NCI-H2227 (cell line): ENCODE data around the gene C20orf202.
"Not testable (repeated sequence)": the region's sequence is repeated elsewhere in the genome, so short reads cannot be mapped to it uniquely, and the experiment has no call there.

Source experiments
- DNase-seq: peaks from one replicate; lab custom pipeline; 2025; ENCODE audit not compliant: unreplicated experiment; lab: John Stamatoyannopoulos, UW

The C20orf202 gene

DNA sequence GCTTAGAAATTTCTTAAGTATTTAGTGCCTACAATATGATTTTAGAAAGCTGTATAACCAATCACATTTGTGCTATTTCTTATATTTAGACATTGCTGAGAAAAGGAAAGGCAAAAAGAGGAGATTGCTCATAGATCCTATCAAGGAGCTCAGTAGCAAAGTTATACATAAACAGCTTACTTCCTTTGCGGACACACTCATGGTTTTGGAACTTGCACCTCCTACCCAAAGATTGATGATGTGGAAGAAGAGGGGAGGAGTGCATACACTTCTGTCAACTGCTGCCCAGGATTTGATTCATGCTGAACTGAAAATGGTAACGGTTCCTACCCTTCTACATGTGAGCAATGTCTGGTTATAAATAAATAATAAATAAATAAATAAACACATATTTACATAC lies 39.3 kb downstream of the C20orf202 start:
- DNase-seq: no peak

DNA sequence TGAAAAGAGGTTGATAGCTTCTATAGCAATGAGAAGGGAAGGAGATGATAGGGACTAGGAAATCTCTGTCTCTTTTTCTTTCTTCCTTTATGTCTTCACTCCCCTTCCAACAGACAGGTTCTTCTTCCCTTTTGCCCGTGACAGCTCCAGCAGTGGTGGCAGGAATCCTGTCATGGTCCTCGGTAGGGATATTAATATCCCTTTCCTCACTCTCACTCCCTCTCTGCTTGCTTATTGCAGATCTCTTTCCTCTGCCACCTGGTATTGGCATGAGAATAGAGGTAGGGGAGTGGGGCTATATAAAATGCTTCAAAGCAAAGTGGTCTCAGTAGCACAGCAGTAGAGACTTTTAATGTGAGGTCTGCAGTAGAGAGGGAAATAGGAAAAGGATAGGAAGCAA lies 42.3 kb downstream of the C20orf202 start:
- no peak for DNase-seq

DNA sequence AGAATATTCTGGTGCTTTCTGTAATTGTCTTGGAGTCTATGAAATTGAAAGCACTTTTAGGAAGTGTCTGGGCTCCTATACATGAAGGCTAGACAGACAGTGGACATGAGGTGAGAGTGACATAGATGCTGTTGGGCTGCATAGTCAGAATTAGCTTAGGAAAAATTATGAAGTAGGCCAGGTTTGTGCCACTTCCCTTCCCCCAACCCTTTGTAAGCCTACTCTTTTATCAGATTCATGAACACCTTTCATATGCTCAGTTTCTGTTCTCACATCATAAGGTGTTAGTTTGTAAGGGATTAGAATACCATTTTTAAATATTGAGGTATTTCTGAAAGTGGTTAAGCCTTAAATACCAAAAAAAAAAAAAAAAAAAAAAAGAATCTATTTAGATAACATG lies 44.4 kb downstream of the C20orf202 start:
- no peak for DNase-seq

DNA sequence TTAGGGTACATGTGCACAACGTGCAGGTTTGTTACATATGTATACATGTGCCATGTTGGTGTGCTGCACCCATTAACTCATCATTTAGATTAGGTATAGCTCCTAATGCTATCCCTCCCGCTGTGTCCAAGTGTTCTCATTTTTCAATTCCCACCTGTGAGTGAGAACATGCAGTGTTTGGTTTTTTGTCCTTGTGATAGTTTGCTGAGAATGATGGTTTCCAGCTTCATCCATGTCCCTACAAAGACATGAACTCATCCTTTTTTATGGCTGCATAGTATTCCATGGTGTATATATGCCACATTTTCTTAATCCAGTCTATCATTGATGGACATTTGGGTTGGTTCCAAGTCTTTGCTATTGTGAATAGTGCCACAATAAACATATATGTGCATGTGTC lies 47.0 kb downstream of the C20orf202 start:
- DNase-seq: not testable (repeated sequence)

DNA sequence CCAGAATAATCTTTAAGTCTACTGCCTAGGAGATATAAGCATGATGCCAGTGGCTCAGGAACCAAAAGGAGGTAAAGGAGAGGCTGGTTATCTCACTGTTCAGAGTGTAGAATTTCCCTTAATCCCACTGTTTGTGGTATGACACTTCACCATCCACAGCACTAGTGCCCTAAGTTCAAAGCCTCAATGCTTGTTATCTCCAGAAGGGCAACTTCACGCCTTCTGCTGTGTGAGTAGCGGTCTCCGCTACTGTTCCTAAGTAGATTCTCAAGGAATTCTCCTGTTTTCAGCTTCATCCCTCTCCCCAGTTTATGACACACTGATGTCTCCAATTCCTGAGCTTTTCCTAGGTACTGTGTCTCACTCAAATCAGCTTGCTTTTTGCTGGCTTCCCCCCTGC lies 49.2 kb downstream of the C20orf202 start:
- DNase-seq: no peak

DNA sequence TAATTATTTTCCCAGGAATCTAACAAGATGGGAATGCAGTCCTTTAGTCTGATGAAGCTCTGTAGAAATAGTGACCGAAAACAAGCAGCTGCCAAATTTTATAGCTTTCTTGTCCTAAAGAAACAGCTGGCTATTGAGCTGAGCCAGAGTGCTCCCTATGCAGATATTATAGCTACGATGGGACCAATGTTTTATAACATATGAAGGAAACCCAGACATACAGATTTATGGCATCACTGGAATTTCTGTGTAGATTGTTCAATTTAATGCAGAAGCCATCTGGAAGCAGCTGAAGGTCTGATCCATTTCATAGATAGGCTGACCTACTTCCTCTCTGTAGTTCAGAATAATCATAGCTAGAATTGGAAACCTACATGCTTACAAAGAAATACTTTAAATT lies 51.0 kb downstream of the C20orf202 start:
- no peak for DNase-seq

DNA sequence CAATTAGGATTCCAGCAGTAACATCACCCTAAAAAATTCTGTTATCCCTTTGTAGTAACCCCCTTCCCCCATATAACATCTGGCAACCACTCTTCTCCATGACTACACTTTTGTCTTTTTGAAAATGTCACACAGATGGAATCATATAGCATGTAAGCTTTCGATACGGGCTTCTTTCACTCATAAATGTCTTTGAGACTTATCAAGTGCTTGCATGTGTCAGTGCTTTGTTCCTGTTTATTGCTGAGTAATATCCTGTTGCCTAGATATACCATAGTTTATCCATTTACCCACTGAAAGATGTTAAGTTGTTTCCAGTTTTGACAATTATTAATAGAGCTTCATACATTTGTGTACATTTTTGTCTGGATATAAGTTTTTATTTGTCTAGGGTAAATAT lies 52.4 kb downstream of the C20orf202 start:
- no peak for DNase-seq
